Measurements from ENCODE around the gene LARGE2. TPM values are rescaled to one million over a fixed set of nuclear protein-coding genes. Genes with fewer than 3 reads are reported as not detected.

The LARGE2 gene
- total and polyA plus RNA-seq, 2 donors (not counting 3 experiments of a cell fraction or from before 2014, with no cell fraction given), result 0.06 TPM; not detected in 1

GRCh38 chr11:45880772-45881570 is 41.5 kb upstream of the LARGE2 start:
- POLR2A ChIA-PET, result interaction anchor here (0.7 kb wide), 1 partner anchor 21 kb away, joined by 3 read pairs; no protein-coding TSS in a partner anchor

More at GRCh38 chr11:45880772-45881570, 41.5 kb upstream of the LARGE2 start:
- no TSS peak for BruUV-seq (replicated peaks)
- FAIRE-seq (no peak), DNase-seq (ENCODE audit: low read depth, low spot score) (no peak)
- intact Hi-C loops (cut with micrococcal nuclease), result no loop called here
- no peak for TF ChIP-seq EZH2 (IDR thresholded peaks at IDR 0.05; ENCODE audit: borderline replicate concordance, low read depth, low read length, severe bottlenecking)
- TF ChIP-seq, protein P1, sequence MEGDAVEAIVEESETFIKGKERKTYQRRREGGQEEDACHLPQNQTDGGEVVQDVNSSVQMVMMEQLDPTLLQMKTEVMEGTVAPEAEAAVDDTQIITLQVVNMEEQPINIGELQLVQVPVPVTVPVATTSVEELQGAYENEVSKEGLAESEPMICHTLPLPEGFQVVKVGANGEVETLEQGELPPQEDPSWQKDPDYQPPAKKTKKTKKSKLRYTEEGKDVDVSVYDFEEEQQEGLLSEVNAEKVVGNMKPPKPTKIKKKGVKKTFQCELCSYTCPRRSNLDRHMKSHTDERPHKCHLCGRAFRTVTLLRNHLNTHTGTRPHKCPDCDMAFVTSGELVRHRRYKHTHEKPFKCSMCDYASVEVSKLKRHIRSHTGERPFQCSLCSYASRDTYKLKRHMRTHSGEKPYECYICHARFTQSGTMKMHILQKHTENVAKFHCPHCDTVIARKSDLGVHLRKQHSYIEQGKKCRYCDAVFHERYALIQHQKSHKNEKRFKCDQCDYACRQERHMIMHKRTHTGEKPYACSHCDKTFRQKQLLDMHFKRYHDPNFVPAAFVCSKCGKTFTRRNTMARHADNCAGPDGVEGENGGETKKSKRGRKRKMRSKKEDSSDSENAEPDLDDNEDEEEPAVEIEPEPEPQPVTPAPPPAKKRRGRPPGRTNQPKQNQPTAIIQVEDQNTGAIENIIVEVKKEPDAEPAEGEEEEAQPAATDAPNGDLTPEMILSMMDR (IDR thresholded peaks at IDR 0.05; ENCODE audit: extremely low read depth in 1 of 2, insufficient read depth in 1 of 2, low read depth in 1 of 2, low read length in 2 of 2), result no peak
- TF ChIP-seq POLR2A (IDR thresholded peaks at IDR 0.05; ENCODE audit: low read depth, low read length), result no peak
- no peak for TF ChIP-seq GATA2 (IDR thresholded peaks at IDR 0.05; ENCODE audit: insufficient read depth, insufficient read length, low read depth, low read length)
- no peak for TF ChIP-seq JUN (IDR thresholded peaks at IDR 0.05; ENCODE audit: borderline replicate concordance, insufficient read depth, insufficient read length, low read depth)
- no peak for TF ChIP-seq FOS (IDR thresholded peaks at IDR 0.05; ENCODE audit: borderline replicate concordance, insufficient read depth, low read length)
- TF ChIP-seq MYC (IDR thresholded peaks at IDR 0.05; ENCODE audit: low read depth, low read length), result no peak
- no peak for TF ChIP-seq MAX (IDR thresholded peaks at IDR 0.05; ENCODE audit: insufficient read depth, insufficient read length)
- no peak for TF ChIP-seq POLR2AphosphoS5 (IDR thresholded peaks at IDR 0.05; ENCODE audit: insufficient read depth, low read depth, low read length)
- CTCF ChIA-PET, result interaction anchor here (3.7 kb wide), 1 partner anchor 9 kb away, joined by 16 read pairs; no protein-coding TSS in a partner anchor
- no peak overlapping the region for H3K4me3 ChIP-seq (replicated peaks in 1 of 3; ENCODE audit: insufficient read depth in 1 of 3, low read depth in 1 of 3, low read length in 3 of 3)
- no peak overlapping the region for H3K4me2 ChIP-seq (ENCODE audit: insufficient read depth, low read length)
- no peaks in the 10 kb centered on the region for H3K9me1 ChIP-seq (replicated peaks; ENCODE audit: control insufficient read depth, extremely low read depth, insufficient read depth, low read length)
- H2AFZ ChIP-seq (ENCODE audit: low read depth, low read length), result no peak overlapping the region
- H3K4me1 ChIP-seq (ENCODE audit: control insufficient read depth, extremely low read depth, insufficient read depth, low read length), result no peaks in the 10 kb centered on the region
- H4K20me1 ChIP-seq (replicated peaks; ENCODE audit: control insufficient read depth, extremely low read depth, insufficient read depth, low read length), result no peaks in the 10 kb centered on the region
- H3K36me3 ChIP-seq (ENCODE audit: control insufficient read depth in 2 of 2, extremely low read depth in 1 of 2, insufficient read depth in 2 of 2, low read length in 2 of 2), result no peaks in the 10 kb centered on the region
- H3K27ac ChIP-seq (ENCODE audit: insufficient read depth, low read depth, low read length), result no peak overlapping the region
- no peak overlapping the region for H3K9ac ChIP-seq (replicated peaks; ENCODE audit: extremely low read depth, insufficient read depth, low read length)
- dilution Hi-C loops (cut with MboI; ENCODE audit: extremely low pct_ligation_motif_present, low sequenced_read_pairs), result no loop called here
- no peaks in the 10 kb centered on the region for H3K27me3 ChIP-seq (ENCODE audit: control insufficient read depth in 2 of 2, insufficient read depth in 2 of 2, low read length in 2 of 2)
- no peaks in the 10 kb centered on the region for H3K79me2 ChIP-seq (ENCODE audit: control insufficient read depth, insufficient read depth, low read length)
- no peaks in the 10 kb centered on the region for H3K9me3 ChIP-seq (replicated peaks; ENCODE audit: control insufficient read depth, insufficient read depth, low read length)

Measured in endothelial cell of umbilical vein (primary cell).